ENCODE results near the gene MTUS2. TPM values are rescaled to one million over a fixed set of nuclear protein-coding genes. Genes with fewer than 3 reads are reported as not detected.

MTUS2 gene
- total RNA-seq, 1 experiment from 2014 or later: 0.35 TPM

DNA sequence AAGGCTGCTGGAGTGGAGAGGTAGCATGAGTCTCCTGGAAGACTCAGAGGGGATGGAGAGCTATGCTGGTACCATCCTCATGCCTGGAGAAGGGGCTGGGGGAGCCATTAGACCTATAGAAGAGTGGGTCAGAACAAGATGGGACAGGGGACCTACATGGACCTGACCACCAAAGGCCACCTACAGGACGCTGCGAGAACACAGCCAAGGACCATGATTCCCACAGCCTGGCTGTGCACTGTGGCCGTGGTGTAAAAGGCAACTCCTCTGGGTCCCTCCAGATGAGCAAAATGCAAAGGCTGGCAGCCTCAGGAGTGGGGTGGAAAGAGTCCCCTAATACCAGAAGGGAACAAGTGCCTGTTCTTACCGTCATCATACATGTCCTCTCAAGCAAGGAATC is 559.1 kb downstream of the MTUS2 start:
- peaks cover 6 to 11% of the 10 kb centered on the region in 2 experiments; a peak in 4 of 5 replicates for H3K9me3 Mint-ChIP-seq
- H3K4ac ChIP-seq (ENCODE audit: low read depth, low read length): no peak overlapping the region
- no peak overlapping the region for H3K4me3 Mint-ChIP-seq
- no peak for DNase-seq
- H3K23ac ChIP-seq (ENCODE audit: insufficient read length, low read depth, low read length): no peak overlapping the region
- TF ChIP-seq, protein P1, sequence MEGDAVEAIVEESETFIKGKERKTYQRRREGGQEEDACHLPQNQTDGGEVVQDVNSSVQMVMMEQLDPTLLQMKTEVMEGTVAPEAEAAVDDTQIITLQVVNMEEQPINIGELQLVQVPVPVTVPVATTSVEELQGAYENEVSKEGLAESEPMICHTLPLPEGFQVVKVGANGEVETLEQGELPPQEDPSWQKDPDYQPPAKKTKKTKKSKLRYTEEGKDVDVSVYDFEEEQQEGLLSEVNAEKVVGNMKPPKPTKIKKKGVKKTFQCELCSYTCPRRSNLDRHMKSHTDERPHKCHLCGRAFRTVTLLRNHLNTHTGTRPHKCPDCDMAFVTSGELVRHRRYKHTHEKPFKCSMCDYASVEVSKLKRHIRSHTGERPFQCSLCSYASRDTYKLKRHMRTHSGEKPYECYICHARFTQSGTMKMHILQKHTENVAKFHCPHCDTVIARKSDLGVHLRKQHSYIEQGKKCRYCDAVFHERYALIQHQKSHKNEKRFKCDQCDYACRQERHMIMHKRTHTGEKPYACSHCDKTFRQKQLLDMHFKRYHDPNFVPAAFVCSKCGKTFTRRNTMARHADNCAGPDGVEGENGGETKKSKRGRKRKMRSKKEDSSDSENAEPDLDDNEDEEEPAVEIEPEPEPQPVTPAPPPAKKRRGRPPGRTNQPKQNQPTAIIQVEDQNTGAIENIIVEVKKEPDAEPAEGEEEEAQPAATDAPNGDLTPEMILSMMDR (conservative IDR thresholded peaks at IDR 0.05): peak; percentile 34; the same call in 2 of the 3 replicates
- H2BK15ac ChIP-seq (ENCODE audit: low read depth, low read length): no peak overlapping the region
- no peak overlapping the region for H3K9ac ChIP-seq (ENCODE audit: extremely low read depth, insufficient read length, low read length)
- H3K79me1 ChIP-seq (ENCODE audit: insufficient read depth, low read depth, low read length, poor library complexity, severe bottlenecking): no peaks in the 10 kb centered on the region
- H2AK5ac ChIP-seq (ENCODE audit: insufficient read length, low read length): no peak overlapping the region
- H4K20me1 ChIP-seq (ENCODE audit: control insufficient read depth, insufficient read depth, insufficient read length): peaks cover 2% of the 10 kb centered on the region
- H3K4me2 ChIP-seq (ENCODE audit: insufficient read depth, insufficient read length, low read length): no peak overlapping the region
- H3K56ac ChIP-seq (ENCODE audit: insufficient read length, low read depth, low read length): no peak overlapping the region
- H3K79me2 ChIP-seq (ENCODE audit: insufficient read depth, low read length): no peaks in the 10 kb centered on the region
- no peak overlapping the region for H4K8ac ChIP-seq (replicated peaks; ENCODE audit: insufficient read length, low read depth, low read length)
- H2BK20ac ChIP-seq (ENCODE audit: low read depth, low read length, poor library complexity, severe bottlenecking): no peak overlapping the region
- no peak overlapping the region for H3K27ac ChIP-seq (ENCODE audit: insufficient read length, low read depth, low read length)
- no peaks in the 10 kb centered on the region for H3K9me3 ChIP-seq (ENCODE audit: control insufficient read depth, low read depth, low read length)
- no peak overlapping the region for H4K91ac ChIP-seq (ENCODE audit: insufficient read length, low read depth, low read length)
- no peak overlapping the region for H3K18ac ChIP-seq (ENCODE audit: insufficient read length, low read depth, low read length)
- no peak overlapping the region for H4K5ac ChIP-seq (ENCODE audit: insufficient read length, low read depth, low read length)
- H3K27me3 Mint-ChIP-seq (ENCODE audit: low read depth): peaks cover 4% of the 10 kb centered on the region
- H3K4me1 ChIP-seq (ENCODE audit: insufficient read depth, low read length): no peaks in the 10 kb centered on the region
- no peaks in the 10 kb centered on the region for H3K4me1 Mint-ChIP-seq
- no peak overlapping the region for H2BK12ac ChIP-seq (ENCODE audit: insufficient read length, low read depth, low read length)
- no peak overlapping the region for H2BK5ac ChIP-seq (ENCODE audit: insufficient read length, low read length)
- H2AFZ ChIP-seq (ENCODE audit: low read length): no peak overlapping the region
- peaks cover 0 to 2% (median 0%) of the 10 kb centered on the region in 3 experiments; a peak in 1 of 7 replicates for H3K36me3 Mint-ChIP-seq (ENCODE audit: insufficient read depth in 1 of 3, low read depth in 3 of 3)
- no peak overlapping the region for H3K27ac Mint-ChIP-seq
- no CpG with 5 or more reads among the region's 4 CpGs for WGBS (ENCODE audit: extremely low coverage, insufficient read length, low lambda C conversion rate)
- no peak overlapping the region for H3K14ac ChIP-seq (ENCODE audit: insufficient read depth, low read length)
- H3T11ph ChIP-seq (ENCODE audit: low read length): no peak overlapping the region
- H3K27me3 ChIP-seq (ENCODE audit: insufficient read depth, low read length): no peaks in the 10 kb centered on the region
- no peak overlapping the region for H2BK120ac ChIP-seq (ENCODE audit: low read depth, low read length, poor library complexity, severe bottlenecking)
- H3K23me2 ChIP-seq (ENCODE audit: insufficient read length, low read depth, low read length, poor library complexity, severe bottlenecking): no peaks in the 10 kb centered on the region

All from H9 (cell line).